GM23248 (cell line): Measurements from ENCODE around the gene TEX54.

ENCODE experiments used
- EZH2 ChIP-seq: fragments of 200-600 bp; sonication (generic); IDR thresholded peaks from 2 replicates; pipeline ENCODE4 v1.6.1; 2018; ENCODE audit warnings: antibody characterized with exemption, mild to moderate bottlenecking; ENCODE audit not compliant: insufficient read depth, poor library complexity, severe bottlenecking
- EZH2phosphoT487 ChIP-seq: fragments of 200-600 bp; sonication (generic); IDR thresholded peaks from 2 replicates; pipeline ENCODE4 v1.6.1; 2018; ENCODE audit warnings: antibody characterized with exemption, moderate library complexity, mild to moderate bottlenecking, low read depth; ENCODE audit not compliant: insufficient read depth

DNA sequence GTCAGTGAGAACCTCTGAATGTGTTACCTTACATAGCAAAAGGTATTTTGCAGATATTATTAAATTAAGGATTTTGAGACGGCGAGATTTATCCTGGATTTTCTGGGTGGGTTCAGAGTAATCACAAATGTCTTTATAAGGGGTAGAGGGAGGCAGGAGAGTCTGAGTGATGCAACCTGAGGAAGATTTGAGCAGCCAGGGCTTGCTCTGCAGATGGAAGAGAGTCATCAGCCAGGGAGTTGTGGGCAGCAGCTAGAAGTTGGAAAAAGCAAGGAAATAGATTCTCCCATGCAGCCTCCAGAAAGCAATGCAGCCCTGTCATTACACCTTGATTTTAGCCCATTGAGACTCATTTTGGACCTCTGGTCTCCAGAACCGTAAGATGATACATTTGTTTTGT is 10.8 kb upstream of the TEX54 start:
- TF ChIP-seq EZH2phosphoT487 (no peak), EZH2 (no peak)
